Superior temporal gyrus (tissue), 1 donor: Measurements from ENCODE around the gene ZNF506.
"Not testable (repeated sequence)": the region's sequence is repeated elsewhere in the genome, so short reads cannot be mapped to it uniquely, and the experiment has no call there.

Source experiments
- DNase-seq: peaks from one replicate; pipeline ENCODE4 v3.0.0-alpha.2; 2016; ENCODE audit errors: extremely low spot score

ZNF506 gene

GRCh38 chr19:19821366-19821951 lies at the start of gene ZNF506:
Gene ZNF506, minus strand, starts transcription at chr19:19821750. Its CDS starts 147 bp downstream, at chr19:19821603.
- DNase-seq, result peak; percentile 99

- DNase-seq, result not testable (repeated sequence)
These were observed 48.5 kb upstream of the ZNF506 start for GRCh38 chr19:19870086-19870485.

GRCh38 chr19:19866611-19867248 lies 45.2 kb upstream of the ZNF506 start:
- DNase-seq, result no peak

- DNase-seq, result peak; percentile 99
These were observed 44.4 kb upstream of the ZNF506 start, which contains the start of gene ZNF253 for GRCh38 chr19:19865750-19866610. Gene ZNF253, plus strand, starts transcription at chr19:19865882. Its CDS starts 115 bp downstream, at chr19:19865997.

- DNase-seq, result no peak
These were observed 39.3 kb upstream of the ZNF506 start for GRCh38 chr19:19860756-19861390.

- DNase-seq, result no peak
These were observed 37.2 kb upstream of the ZNF506 start for GRCh38 chr19:19858751-19859150.

GRCh38 chr19:19851740-19852139 lies 30.2 kb upstream of the ZNF506 start:
- not testable (repeated sequence) for DNase-seq

- no peak for DNase-seq
These were observed 27.5 kb upstream of the ZNF506 start for GRCh38 chr19:19849056-19849455.

- no peak for DNase-seq
These were observed 26.2 kb upstream of the ZNF506 start for GRCh38 chr19:19847781-19848180.

GRCh38 chr19:19835560-19836038 lies 14.0 kb upstream of the ZNF506 start:
- DNase-seq, result no peak

- DNase-seq, result no peak
These were observed 5.3 kb upstream of the ZNF506 start for GRCh38 chr19:19826875-19827274.

GRCh38 chr19:19823916-19824315 lies 2.4 kb upstream of the ZNF506 start:
- no peak for DNase-seq

- not testable (repeated sequence) for DNase-seq
These were observed 426 bp upstream of the ZNF506 start for GRCh38 chr19:19821976-19822375.

GRCh38 chr19:19820774-19821320 lies 703 bp downstream of the ZNF506 start:
- no peak for DNase-seq

- no peak for DNase-seq
These were observed 4.2 kb downstream of the ZNF506 start for GRCh38 chr19:19817357-19817756.

GRCh38 chr19:19816679-19817078 lies 4.9 kb downstream of the ZNF506 start:
- DNase-seq, result no peak

- DNase-seq, result not testable (repeated sequence)
These were observed 9.6 kb downstream of the ZNF506 start for GRCh38 chr19:19811999-19812398.

- no peak for DNase-seq
These were observed 16.1 kb downstream of the ZNF506 start for GRCh38 chr19:19805480-19805879.

- no peak for DNase-seq
These were observed 33.5 kb downstream of the ZNF506 start for GRCh38 chr19:19788015-19788414.

GRCh38 chr19:19785476-19785875 lies 36.1 kb downstream of the ZNF506 start:
- DNase-seq, result not testable (repeated sequence)

- DNase-seq, result no peak
These were observed 38.8 kb downstream of the ZNF506 start for GRCh38 chr19:19782783-19783182.

- DNase-seq, result peak; percentile 35
These were observed 39.8 kb downstream of the ZNF506 start for GRCh38 chr19:19781791-19782190.
